Cardiac atrium fibroblast (primary cell): ENCODE measurements around the gene OLFML1. TPM values are rescaled to one million over a fixed set of nuclear protein-coding genes. Genes with fewer than 3 reads are reported as not detected.

Experiments used
- total RNA-seq: library from RNA; depleted of rRNA; stranded (reverse); fragments of >200 nt; gene quantifications from 2 replicates; pipeline ENCODE4 v1.2.3, GENCODE V29; 2015

OLFML1 gene
- 2.8 and 5.6 TPM in 2 replicates for total RNA-seq

DNA sequence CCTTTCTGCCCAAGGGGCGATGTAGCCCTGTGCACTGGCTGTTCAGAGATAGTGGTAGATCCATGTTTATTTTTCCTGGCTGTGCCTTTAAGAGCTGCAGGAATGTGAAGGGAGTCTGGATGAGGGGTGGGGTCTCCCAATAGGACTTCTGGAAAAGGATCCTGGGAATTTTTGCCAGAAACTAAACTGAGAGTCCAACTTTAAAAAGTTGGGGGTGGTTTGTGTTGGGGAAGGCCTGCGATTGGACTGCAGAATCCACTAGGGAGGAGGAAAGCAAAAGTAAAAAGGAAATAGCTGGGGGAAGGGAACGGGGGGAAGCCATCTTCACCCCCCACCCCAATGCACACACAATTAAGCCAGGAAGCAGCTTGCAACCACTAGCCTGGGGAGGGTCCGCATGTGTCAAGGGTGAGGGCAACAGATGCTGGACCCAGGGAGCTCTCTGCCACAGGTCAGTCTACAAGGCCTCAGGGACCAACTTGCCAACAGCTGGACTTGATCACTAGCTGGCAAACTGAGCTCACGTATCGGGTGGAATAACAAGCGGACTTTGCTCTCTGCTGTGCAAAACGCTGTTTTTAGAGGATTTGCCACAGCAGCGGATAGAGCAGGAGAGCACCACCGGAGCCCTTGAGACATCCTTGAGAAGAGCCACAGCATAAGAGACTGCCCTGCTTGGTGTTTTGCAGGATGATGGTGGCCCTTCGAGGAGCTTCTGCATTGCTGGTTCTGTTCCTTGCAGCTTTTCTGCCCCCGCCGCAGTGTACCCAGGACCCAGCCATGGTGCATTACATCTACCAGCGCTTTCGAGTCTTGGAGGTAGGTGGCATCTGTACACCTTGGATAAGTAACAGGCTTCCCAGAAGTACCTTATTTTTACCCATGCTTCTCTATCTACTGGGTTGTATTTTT is at the start of gene OLFML1:
Gene OLFML1 (plus strand): TSS at position 321 of the 912 bp plus-strand sequence. CDS start 370 bp downstream, at position 691.

GRCh38 chr11:7513234-7514098 is 28.2 kb downstream of the OLFML1 start, which contains the start of gene PPFIBP2:
Gene PPFIBP2, plus strand, starts transcription at chr11:7513999. Its CDS starts 35,477 bp downstream, at chr11:7549476.

Other genes with a start within 250 kb of the OLFML1 start
- not detected in 2 replicates for gene SYT9, start 233.6 kb upstream of the OLFML1 start, total RNA-seq
- gene PPFIBP2, start 28.5 kb downstream of the OLFML1 start, total RNA-seq: 6.6 and 10.7 TPM in 2 replicates
- 10.3 and 10.5 TPM in 2 replicates for gene CYB5R2, start 188.0 kb downstream of the OLFML1 start, total RNA-seq
- not detected in 2 replicates for gene OVCH2, start 221.0 kb downstream of the OLFML1 start, total RNA-seq